Measurements from ENCODE around the gene SAMMSON.

DNA sequence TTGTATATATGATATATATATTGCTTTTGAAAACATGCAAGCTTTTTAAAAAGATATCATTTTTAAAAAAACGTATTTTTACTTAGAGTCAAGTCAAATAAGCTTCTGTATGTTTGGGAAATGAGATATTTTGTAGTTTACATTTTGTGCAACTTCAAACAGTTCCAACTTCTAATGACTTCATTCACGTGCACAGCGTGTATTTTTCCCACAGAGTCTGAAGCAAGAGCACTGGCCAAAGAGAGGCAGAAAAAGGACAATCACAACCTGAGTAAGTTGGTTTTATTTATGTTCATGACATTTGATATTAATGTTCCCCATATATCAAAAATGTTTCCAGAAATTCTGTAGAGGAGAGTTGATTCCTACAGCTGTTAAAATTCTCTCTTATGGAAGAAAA is 47.9 kb upstream of the SAMMSON start:
- TF ChIP-seq, protein P1, sequence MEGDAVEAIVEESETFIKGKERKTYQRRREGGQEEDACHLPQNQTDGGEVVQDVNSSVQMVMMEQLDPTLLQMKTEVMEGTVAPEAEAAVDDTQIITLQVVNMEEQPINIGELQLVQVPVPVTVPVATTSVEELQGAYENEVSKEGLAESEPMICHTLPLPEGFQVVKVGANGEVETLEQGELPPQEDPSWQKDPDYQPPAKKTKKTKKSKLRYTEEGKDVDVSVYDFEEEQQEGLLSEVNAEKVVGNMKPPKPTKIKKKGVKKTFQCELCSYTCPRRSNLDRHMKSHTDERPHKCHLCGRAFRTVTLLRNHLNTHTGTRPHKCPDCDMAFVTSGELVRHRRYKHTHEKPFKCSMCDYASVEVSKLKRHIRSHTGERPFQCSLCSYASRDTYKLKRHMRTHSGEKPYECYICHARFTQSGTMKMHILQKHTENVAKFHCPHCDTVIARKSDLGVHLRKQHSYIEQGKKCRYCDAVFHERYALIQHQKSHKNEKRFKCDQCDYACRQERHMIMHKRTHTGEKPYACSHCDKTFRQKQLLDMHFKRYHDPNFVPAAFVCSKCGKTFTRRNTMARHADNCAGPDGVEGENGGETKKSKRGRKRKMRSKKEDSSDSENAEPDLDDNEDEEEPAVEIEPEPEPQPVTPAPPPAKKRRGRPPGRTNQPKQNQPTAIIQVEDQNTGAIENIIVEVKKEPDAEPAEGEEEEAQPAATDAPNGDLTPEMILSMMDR (conservative IDR thresholded peaks at IDR 0.05), result no peak
- no peak for TF ChIP-seq EZH2 (IDR thresholded peaks at IDR 0.05; ENCODE audit: low read depth)

Measured in PC-9 (cell line).